Measurements from ENCODE around the gene SOCS7. TPM values are rescaled to one million over a fixed set of nuclear protein-coding genes. Genes with fewer than 3 reads are reported as not detected.

The SOCS7 gene
- polyA plus RNA-seq, 1 experiment = 5.8 TPM

DNA sequence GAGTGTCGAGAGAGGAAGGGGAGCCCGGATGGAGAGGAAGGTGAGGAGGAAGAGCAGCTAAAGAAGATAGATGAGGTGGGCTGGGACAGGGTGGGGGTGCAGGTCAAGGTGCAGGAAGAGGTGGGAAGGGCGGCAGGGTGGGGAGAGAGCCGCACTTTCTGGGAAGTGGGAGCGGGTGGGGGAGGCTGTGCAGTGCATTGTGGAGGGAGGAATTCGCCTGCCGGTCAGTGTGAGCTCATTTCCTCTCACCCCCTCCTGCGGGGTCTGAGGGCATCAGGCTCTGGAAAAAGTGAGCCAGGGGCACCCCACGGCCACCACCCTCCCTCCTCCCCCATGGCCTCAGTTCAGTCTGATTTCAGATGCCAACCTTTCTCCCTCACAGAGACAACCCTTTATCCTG lies 74.1 kb downstream of the SOCS7 start:
- CTCF ChIA-PET = interaction anchor here (2.0 kb wide), 2 partner anchors 10 to 77 kb away, joined by 5 to 11 read pairs; no protein-coding TSS in a partner anchor

DNA sequence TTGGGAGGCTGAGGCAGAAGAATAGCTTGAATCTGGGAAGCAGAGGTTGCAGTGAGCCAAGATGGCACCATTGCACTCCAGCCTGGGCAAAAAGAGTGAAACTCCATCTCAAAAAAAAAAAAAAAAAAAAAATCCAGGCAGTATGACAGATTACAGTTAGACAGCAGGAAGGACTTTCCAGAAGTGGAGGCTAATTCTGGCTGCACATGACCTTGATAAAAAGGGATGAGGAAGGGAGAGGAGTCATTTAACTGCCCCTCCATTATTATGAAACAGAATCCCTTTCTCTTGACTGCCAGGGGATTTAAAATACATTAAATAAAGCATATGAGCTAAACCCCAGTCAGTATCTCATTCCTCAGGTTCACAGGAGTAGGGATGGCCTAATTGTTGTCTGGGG lies 74.8 kb downstream of the SOCS7 start:
- no peak for DNase-seq (ENCODE audit: low read depth, low spot score)
- ChIA-PET POLR2A (interaction anchor here (1.1 to 3.1 kb wide), 2 partner anchors 25 to 83 kb away, joined by 4 to 15 read pairs; no protein-coding TSS in a partner anchor), CTCF (interaction anchor here (0.8 to 2.0 kb wide), 7 partner anchors 10 to 309 kb away, joined by 3 to 11 read pairs (median 4); no protein-coding TSS in a partner anchor)
- H3K4me3 ChIP-seq (ENCODE audit: low read depth, low read length) = no peak overlapping the region
- no peak overlapping the region for H3K27ac ChIP-seq (ENCODE audit: low read depth, low read length)
- H3K9me3 ChIP-seq (ENCODE audit: control insufficient read depth, insufficient read depth, low read length) = no peaks in the 10 kb centered on the region
- no peaks in the 10 kb centered on the region for H3K27me3 ChIP-seq (ENCODE audit: control insufficient read depth, insufficient read depth, low read length)
- TF ChIP-seq, protein P1, sequence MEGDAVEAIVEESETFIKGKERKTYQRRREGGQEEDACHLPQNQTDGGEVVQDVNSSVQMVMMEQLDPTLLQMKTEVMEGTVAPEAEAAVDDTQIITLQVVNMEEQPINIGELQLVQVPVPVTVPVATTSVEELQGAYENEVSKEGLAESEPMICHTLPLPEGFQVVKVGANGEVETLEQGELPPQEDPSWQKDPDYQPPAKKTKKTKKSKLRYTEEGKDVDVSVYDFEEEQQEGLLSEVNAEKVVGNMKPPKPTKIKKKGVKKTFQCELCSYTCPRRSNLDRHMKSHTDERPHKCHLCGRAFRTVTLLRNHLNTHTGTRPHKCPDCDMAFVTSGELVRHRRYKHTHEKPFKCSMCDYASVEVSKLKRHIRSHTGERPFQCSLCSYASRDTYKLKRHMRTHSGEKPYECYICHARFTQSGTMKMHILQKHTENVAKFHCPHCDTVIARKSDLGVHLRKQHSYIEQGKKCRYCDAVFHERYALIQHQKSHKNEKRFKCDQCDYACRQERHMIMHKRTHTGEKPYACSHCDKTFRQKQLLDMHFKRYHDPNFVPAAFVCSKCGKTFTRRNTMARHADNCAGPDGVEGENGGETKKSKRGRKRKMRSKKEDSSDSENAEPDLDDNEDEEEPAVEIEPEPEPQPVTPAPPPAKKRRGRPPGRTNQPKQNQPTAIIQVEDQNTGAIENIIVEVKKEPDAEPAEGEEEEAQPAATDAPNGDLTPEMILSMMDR (IDR thresholded peaks at IDR 0.05; ENCODE audit: low read depth, low read length) = no peak

More for the DNA sequence above, 74.1 kb downstream of the SOCS7 start:
- H3K9me3 ChIP-seq (ENCODE audit: control insufficient read depth, insufficient read depth, low read length) = no peaks in the 10 kb centered on the region
- POLR2A ChIA-PET = interaction anchor here (3.1 kb wide), 1 partner anchor 26 kb away, joined by 15 read pairs; no protein-coding TSS in a partner anchor
- TF ChIP-seq, protein P1 (IDR thresholded peaks at IDR 0.05; ENCODE audit: low read depth, low read length) = no peak
- no peaks in the 10 kb centered on the region for H3K27me3 ChIP-seq (ENCODE audit: control insufficient read depth, insufficient read depth, low read length)
- H3K27ac ChIP-seq (ENCODE audit: low read depth, low read length) = no peak overlapping the region
- H3K4me3 ChIP-seq (ENCODE audit: low read depth, low read length) = no peak overlapping the region
- no peak for DNase-seq (ENCODE audit: low read depth, low spot score)

DNA sequence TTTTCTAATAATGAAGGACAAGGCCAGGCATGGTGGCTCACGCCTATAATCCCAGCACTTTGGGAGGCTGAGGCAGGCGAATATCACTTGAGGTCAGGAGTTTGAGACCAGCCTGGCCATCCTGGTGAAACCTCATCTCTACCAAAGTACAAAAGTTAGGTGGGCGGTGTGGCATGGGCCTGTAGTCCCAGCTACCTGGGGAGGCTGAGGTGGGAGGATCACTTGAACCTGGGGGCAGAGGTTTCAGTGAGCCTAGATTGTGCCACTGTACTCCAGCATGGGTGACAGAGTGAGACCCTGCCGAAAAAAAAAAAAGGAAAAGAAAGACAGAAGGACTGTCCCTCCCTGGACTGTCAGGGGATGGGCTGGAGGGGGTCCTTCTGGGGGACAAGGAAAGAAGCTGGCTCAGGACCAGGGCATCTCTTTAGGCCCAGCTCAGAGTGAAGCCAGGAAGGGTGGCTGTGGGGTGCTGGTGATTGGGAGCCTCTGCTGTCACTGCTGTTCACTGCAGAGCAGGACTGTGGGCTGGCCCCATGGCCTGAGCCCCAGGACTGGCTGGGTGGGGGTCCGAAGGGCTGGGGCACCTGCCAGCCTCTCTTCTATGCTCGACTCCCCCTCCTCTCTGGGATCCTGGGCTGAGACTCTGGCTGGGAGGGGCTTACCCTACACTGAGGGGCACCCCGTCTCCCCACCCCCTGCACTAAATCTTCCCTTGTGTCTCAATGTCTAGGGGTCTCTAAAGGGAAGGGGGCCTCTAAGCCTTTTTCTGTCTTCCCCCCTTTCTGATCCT lies 75.7 kb downstream of the SOCS7 start:
- DNase-seq (ENCODE audit: low read depth, low spot score) = no peak
- Histone ChIP-seq H3K27ac (ENCODE audit: low read depth, low read length) (peak overlapping the region; percentile 73), H3K4me3 (ENCODE audit: low read depth, low read length) (peak overlapping the region; percentile 76), H3K9me3 (ENCODE audit: control insufficient read depth, insufficient read depth, low read length) (no peaks in the 10 kb centered on the region), H3K27me3 (ENCODE audit: control insufficient read depth, insufficient read depth, low read length) (no peaks in the 10 kb centered on the region)
- POLR2A ChIA-PET = interaction anchor here (1.1 to 3.1 kb wide), 3 partner anchors 24 to 82 kb away, joined by 4 to 15 read pairs (median 7); no protein-coding TSS in a partner anchor
- CTCF ChIA-PET = interaction anchor here (0.8 to 2.0 kb wide), 8 partner anchors 11 to 308 kb away, joined by 3 to 11 read pairs (median 4); no protein-coding TSS in a partner anchor
- TF ChIP-seq, protein P1 (IDR thresholded peaks at IDR 0.05; ENCODE audit: low read depth, low read length) = no peak

DNA sequence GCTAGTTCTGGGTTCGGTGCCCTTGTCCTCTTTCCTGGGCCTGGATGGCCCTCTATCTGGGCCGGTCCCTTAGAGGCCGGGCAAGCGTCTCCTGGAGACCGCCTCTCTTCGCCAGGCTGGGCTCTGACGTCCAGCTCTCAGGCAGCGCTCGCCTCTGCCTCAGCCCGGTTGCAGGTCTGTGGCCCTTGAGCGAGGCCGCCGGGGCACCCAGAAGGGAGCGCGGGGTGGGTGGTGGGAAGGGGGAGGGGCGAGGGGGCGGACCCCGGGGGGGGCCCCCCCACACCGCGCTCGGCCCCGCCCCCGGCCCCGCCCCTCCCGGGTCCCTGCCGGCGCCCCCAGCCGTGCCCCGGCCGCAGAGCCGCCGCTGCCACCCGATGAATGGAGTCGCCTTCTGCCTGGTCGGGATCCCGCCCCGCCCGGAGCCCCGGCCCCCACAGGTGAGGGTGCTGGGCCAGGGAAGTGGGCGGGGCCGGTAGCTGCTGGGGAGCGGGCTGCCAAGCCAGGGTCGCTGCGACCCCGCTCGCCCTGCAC lies 76.5 kb downstream of the SOCS7 start, which contains the start of gene ARHGAP23:
ARHGAP23 (plus strand) TSS at position 353 of the 531 bp plus-strand sequence; CDS start at position 375, 22 bp downstream.
- H3K27ac ChIP-seq (ENCODE audit: low read depth, low read length) = peak within 1 kb of the TSS; percentile 77
- ChIA-PET POLR2A (interaction anchor here (1.1 to 3.1 kb wide), 3 partner anchors 23 to 37 kb away, joined by 7 to 15 read pairs (median 8); no protein-coding TSS in a partner anchor), CTCF (interaction anchor here (1.3 kb wide), 1 partner anchor 80 kb away, joined by 4 read pairs; no protein-coding TSS in a partner anchor)
- no peaks in the 10 kb centered on the region for H3K9me3 ChIP-seq (ENCODE audit: control insufficient read depth, insufficient read depth, low read length)
- TF ChIP-seq, protein P1 (IDR thresholded peaks at IDR 0.05; ENCODE audit: low read depth, low read length) = no peak
- peak; percentile 47 for DNase-seq (ENCODE audit: low read depth, low spot score)
- peak within 1 kb of the TSS; percentile 76 for H3K4me3 ChIP-seq (ENCODE audit: low read depth, low read length)
- H3K27me3 ChIP-seq (ENCODE audit: control insufficient read depth, insufficient read depth, low read length) = no peaks in the 10 kb centered on the region

All from AG04450 (cell line).